Head of caudate nucleus (tissue), 42 donors: ENCODE measurements around the gene ST7.
A peak's percentile ranks its signal among the peaks of the same experiment; 100 is the strongest.
"Not testable (repeated sequence)": the region's sequence is repeated elsewhere in the genome, so short reads cannot be mapped to it uniquely, and the experiment has no call there.

Experiments used
- DNase-seq, 42 donors: peaks; one replicate each; pipeline versions ENCODE4 v3.0.0 to v3.0.0-alpha.2; 2020 to 2021; ENCODE audit warnings: mixed read lengths in 7 of 42
- intact Hi-C: fragments of 100-400 bp; cut with DNase I; formaldehyde crosslinking; loops from one replicate; pipeline ENCODE4 v1.15.0; 2022

Gene ST7

GRCh38 chr7:116948934-116949333, 4.4 kb upstream of the ST7 start:
- DNase-seq: no peak
- intact Hi-C loops: no loop called here

DNA sequence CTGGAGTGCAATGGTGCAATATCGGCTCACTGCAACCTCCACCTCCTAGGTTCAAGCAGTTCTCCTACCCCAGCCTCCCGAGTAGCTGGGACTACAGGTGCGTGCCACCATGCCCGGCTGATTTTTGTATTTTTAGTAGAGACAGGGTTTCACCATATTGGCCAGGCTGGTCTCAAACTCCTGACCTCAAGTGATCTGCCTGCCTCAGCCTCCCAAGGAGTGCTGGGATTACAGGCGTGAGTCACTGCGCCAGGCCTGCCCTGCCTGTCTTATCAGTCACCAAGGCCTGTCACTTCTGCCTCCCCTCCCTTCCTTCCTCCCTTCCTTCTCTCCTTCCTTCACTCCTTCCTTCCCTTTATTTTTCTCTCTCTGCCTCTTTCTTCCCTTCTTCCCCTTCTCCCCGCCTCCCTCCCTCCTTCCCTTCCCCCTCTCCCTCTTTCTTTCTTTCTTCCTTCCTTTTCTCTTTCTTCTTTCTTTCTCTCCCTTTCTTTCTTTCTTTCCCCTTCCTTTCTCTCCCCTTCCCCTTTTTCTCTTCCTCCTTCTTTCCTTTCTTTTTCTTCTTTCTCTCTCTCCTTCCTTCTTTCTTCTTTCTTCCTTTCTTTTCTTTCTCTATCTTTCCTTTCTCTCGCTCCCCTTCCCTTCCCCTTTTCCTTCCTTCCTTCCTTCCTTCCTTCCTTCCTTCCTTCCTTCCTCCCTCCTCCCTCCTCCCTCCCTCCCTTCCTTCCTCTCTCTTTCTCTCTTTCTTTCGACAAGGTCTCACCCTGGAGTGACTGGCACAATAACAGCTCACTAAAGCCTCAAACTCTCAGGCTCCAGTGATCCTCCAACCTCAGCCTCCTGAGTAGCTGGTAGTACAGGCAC, 3.1 kb upstream of the ST7 start:
- no peak for DNase-seq

DNA sequence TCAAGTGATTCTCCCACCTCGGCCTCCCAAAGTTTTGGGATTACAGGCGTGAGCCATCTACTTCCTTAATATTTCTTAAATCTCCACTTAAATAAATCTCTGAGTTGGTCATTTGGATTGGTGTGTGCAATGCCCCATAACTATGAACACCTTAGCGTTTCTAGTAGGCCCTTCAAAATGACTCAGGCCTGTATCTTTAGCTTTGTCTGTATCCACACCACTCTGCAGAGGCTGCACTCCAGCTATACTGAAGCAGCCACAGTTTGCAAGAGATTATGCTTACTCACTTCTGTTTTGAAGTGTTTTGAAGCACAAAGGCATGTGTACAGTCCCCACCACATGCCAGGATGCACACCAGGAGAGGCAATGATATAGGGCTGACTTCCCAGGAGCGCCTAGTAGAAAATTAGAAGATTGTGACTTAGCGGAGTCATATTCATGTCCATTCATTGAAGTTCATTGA, 2.4 kb upstream of the ST7 start:
- no peak for DNase-seq
- intact Hi-C loops: loop anchor here (10.0 kb wide), 1 partner anchor 86 kb away; the partner anchor contains the start of gene CAPZA2

More for the DNA sequence above, 3.1 kb upstream of the ST7 start:
- intact Hi-C loops: loop anchor here (10.0 kb wide), 1 partner anchor 85 kb away; the partner anchor contains the start of gene CAPZA2

DNA sequence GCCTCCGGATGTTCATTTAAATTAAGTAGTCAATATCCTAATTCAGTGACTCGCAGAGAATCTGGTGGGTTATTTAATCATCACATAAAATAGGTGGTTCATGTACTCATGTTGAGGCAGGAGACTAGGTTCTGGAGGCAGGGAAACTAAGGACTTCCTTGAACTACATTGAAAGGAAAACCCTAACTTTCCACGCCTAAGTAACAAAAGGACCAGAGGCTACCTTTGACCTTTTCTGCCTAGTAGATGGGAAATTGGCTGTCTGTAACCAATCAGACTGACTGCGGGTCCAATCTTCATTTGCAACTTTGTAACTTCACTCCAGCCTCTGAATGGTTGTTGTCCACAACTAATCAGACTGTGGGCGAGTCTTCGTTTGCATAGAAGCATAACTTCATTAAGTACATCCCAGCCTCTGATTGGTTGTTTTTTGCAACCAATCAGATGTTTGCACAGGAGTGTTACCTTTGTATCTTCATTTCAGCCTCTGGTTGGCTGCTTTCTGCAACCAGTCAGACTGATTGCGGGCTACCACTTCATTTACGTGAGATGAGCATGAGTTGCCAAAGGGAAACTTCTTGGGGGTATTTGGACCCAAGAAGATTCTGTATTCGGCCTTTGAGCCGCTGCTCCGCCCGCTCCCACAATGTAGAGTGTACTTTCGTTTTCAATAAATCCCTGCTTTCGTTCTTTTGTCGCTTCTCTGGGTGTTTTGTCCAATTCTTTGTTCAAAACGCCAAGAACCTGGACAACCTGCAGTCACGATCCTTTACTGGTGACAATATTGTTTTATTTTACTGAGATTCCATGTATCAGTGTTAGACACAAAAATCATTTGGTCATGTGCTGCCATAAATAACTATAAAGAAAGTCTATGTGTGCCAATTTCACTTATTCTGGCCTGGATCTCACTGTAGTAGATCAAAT, 1.7 kb upstream of the ST7 start:
- DNase-seq: no peak
- intact Hi-C loops: loop anchor here (10.0 kb wide), 1 partner anchor 87 kb away; the partner anchor contains the start of gene CAPZA2

GRCh38 chr7:116952635-116953371, 498 bp upstream of the ST7 start:
- DNase-seq: peak in 14 of 42 donors; percentile 4 to 80 (median 62)
- intact Hi-C loops: loop anchor here (10.0 kb wide), 1 partner anchor 88 kb away; the partner anchor contains the start of gene CAPZA2

DNA sequence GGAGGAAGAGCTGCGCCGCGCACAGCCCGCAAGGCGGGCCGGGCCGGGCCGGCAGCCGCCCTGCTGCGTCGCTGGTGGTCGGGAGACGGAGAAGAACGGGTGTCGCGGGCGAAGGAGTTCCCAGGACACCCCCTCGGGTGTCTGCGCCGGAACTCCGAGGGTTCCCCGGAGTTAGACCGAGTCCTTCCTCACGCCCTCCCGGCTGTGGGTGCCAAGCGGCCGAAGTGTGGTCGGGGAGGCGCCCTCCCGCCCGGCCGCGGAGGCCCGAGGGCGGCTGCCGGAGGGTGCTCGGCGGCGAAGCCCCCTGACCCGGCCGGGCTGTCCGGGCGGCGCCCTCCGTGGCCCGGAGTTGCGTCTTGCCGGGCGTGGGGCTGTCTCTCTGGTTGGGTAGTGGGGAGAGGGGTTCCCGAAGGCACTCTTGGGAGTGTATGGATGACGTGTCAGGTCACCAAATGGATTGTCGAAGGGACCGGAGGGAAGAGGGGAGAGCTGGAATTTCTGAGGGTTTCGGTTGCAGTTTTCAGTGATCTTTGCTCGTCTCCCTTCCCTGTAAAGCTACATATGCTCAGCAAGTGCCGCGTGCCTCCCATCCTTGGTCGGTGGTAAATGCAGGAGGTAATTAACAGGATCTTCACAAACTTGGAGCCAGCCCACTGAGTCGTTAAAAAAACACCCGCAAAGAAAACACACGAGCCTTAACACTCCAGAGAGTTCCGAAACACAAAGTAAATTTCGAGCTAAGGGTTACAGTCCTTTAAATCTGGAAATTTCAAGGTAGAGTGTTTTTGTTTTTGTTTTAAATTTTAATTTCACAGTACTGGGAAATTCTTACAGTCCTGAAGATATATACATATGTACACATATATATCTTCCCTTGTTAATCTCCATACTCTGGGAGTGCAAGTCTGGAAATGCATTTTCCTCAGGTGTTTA, 871 bp downstream of the ST7 start:
- DNase-seq: peak; percentile 22 to 82 (median 56)
- intact Hi-C loops: loop anchor here (10.0 kb wide), 1 partner anchor 89 kb away; the partner anchor contains the start of gene CAPZA2

- no peak for DNase-seq
- intact Hi-C loops: loop anchor here (10.0 kb wide), 1 partner anchor 91 kb away; the partner anchor contains the start of gene CAPZA2
Measured at GRCh38 chr7:116955340-116955739, 2.0 kb downstream of the ST7 start.

DNA sequence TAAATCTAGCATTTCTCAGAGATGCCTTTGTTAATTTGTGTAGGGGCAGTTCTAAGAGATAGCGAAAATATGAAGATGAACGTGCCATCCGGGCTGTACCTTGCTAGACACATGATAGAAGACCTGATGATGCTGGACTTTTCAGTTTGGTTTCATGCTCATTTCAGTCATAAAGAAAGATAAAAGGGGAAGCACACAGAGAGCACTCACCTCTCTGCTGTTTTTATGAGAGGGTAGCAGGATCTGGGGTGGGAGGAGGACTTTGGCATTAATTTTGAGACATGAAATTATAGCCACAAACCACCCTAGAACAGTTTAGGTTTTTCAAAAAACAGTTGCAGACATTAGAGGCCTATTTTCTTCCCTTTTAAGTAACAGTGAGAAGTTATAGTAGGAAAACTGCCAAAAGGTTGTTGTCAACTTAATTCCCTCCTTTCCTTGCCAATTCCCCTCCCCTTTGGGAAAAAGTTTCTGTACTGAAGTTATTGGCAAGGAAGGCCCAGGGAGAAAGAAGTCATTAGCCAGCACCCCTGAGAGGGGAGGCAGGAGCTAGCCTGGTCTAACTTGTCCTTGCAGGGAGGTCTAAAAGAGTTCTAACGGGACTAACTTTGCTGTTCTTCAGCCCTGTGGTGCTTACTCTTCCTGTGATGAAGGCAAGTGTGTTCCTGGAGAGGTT, 2.6 kb downstream of the ST7 start:
- DNase-seq: no peak
- intact Hi-C loops: loop anchor here (10.0 kb wide), 1 partner anchor 91 kb away; the partner anchor contains the start of gene CAPZA2

DNA sequence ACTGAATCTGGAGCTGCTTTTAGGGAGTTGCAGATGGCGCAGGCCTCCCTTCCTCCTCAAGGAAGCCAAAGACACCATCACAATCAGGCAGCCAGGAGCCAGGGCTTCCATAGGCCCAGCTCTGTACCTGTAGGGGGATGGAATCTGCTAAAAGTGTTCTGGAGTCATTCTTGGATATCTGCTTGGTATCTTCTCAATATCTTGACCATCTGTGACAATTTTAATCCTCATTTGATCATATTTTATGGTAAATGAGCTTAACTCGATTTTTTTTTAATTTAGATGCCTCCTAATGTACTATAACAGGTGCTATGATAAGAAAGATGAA, 3.1 kb downstream of the ST7 start:
- intact Hi-C loops: loop anchor here (10.0 kb wide), 1 partner anchor 92 kb away; the partner anchor contains the start of gene CAPZA2

GRCh38 chr7:116957874-116958273, 4.6 kb downstream of the ST7 start:
- DNase-seq: no peak
- intact Hi-C loops: loop anchor here (10.0 kb wide), 1 partner anchor 93 kb away; the partner anchor contains the start of gene CAPZA2

More for the DNA sequence above, 3.1 kb downstream of the ST7 start:
- no peak for DNase-seq

DNA sequence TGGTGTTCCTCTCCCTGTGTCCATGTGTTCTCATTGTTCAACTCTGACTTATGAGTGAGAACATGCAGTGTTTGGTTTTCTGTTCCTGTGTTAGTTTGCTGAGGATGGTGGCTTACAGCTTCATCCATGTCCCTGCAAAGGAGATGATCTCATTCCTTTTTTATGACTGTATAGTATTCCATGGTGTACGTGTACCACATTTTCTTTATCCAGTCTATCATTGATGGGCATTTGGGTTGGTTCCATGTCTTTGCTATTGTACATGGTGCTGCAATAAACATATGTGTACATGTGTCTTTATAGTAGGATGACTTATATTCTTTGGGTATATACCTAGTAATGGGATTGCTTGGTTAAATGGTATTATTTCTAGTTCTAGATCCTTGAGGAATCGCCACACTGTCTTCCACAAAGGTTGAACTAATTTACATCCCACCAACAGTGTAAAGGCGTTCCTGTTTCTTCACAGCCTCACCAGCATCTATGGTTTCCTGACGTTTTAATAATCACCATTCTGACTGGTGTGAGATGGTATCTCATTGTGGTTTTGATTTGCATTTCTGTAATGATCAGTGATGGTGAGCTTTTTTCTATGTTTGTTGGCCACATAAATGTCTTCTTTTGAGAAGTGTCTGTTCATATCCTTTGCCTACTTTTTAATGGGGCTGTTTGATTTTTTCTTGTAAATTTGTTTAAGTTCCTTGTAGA, 8.8 kb downstream of the ST7 start:
- not testable (repeated sequence) for DNase-seq

DNA sequence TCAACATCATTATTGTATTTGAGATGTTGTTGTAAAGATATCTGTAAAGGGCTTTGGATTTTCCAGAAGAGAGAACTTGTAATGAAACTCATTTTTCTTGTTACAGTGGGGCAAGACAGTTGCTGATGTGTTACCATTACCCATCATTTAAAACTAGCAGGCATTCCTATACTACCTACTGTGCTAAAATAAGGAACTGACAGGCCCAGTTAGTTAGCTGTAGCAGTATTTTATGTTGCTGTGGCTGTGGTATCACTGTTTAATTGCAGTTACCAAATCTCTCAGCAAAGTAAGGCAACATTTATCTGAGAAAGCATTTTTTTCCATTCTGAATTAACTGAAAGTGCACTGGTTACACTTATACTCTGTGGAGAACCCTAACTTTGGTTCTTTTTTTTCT, 9.9 kb downstream of the ST7 start:
- intact Hi-C loops: no loop called here

More for the DNA sequence above, 8.8 kb downstream of the ST7 start:
- intact Hi-C loops: not testable (repeated sequence)

GRCh38 chr7:116966601-116967000, 13.3 kb downstream of the ST7 start:
- intact Hi-C loops: no loop called here
- DNase-seq: no peak

More for the DNA sequence above, 9.9 kb downstream of the ST7 start:
- DNase-seq: no peak

- intact Hi-C loops: no loop called here
- no peak for DNase-seq
Measured at GRCh38 chr7:116967254-116967922, 14.1 kb downstream of the ST7 start.

GRCh38 chr7:116967983-116968382, 14.7 kb downstream of the ST7 start:
- intact Hi-C loops: no loop called here
- DNase-seq: no peak

GRCh38 chr7:116968631-116969030, 15.3 kb downstream of the ST7 start:
- no peak for DNase-seq
- intact Hi-C loops: no loop called here
